HG03354 (cell line): Measurements from ENCODE around the gene SLC17A5.

Experiments
- ATAC-seq: cut with Tn5 transposase; IDR thresholded peaks from one replicate; pipeline ENCODE4 v1.9.1; 2021; ENCODE audit warnings: mild to moderate bottlenecking; ENCODE audit not compliant: unreplicated experiment, poor library complexity, severe bottlenecking

SLC17A5 gene

DNA sequence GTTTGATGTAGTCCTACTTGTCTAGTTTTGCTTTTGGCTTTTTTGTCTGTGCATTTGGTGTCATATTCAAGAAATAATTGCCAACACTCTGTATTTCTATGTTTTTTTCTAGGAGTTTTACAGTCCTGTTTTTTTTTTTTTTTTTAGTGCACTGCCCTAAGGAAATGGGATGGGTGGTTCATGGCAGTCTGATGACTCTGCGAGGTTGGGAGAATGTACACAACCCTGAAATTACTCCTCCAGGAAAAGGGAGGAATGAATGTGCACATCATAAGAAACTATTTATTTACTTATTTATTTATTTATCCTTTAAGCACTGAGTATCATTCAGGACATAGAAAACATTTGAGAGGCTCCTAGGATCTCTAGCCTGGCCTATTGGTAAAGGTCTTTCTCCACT lies 15.2 kb upstream of the SLC17A5 start:
- ATAC-seq = no peak

DNA sequence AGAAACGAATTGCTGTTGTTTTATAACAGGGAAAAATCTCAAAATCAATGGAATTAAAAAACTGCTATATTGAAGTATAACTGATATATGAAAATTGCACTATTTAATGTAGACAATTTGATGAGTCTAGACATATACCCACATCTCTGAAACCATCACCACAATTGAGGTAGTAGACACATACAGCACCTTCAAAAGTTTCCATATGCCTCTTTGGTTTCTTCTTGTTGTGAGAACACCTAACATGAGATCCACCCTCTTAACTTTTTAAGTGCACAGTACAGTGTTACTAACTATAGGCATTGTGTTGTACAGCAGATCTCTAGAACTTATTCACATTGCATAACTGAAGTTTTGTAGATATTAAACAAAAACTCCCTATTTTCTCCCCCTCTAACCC lies 14.0 kb upstream of the SLC17A5 start:
- ATAC-seq = no peak

DNA sequence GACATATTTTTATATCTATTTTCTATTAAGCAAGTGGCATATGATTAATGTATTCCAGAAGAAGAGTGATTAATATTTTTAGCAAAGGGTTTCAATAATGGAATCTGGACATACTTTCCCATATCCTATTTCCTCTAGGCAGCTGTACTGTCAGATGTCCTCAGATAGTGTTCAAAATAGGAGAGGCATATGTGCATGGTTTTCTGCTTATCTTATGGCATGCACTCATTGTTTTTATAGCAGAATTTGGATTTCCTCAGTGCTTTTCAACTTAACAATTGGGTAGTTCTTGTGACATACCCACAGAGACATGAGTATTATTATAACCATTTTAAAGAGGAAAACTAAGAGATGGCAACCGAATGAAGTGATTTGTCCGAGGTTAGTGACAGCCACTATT lies 12.6 kb upstream of the SLC17A5 start:
- ATAC-seq = no peak

GRCh38 chr6:73665686-73666319 lies 12.0 kb upstream of the SLC17A5 start:
- ATAC-seq = peak; percentile 85

- ATAC-seq = no peak
Observed at GRCh38 chr6:73664701-73665100, 10.9 kb upstream of the SLC17A5 start.

DNA sequence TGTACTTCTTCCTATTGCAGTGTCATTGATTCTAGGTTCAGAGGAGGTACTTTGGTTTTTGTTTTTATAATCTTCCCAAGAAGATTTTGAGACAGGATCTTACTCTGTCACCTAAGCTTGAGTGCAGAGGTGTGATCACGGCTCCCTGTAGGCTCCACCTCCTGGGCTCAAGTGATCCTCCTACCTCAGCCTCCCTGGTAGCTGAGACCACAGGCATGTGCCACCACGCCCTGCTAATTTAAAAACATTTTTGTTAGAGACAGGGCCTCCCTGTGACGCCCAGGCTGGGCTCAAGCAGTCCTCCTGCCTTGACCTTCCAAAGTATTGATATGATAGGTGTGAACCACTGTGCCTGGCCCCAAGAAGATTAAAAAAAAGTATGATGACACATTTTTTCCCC lies 3.4 kb upstream of the SLC17A5 start:
- ATAC-seq = no peak

DNA sequence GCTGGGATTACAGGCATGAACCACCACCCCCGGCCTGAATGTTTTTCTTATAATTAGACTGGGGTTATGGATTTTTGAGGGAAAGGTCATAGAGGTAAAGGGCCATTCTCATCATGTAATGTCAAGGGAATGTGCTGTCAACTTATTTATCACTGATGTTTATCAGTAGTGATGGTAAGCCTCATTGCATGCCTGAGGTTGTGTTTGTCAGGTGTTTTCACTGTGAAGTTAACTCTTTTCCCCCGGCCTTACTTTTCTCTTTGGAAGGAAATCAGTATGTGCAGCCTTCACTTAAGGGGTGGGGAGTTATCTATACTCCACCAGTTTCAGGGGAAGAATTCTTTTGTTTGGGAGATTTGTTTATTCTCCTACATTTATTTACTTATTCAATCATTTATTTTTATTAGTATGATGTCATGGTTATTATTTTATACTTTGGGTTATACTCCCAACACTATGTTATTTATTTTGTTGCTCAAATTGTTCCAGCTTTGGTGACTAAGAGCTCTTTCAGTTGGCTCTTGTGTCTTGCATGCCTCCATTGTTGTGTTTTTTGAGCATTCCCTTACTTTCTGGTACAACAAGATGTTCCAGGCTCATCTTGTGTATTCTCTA lies 2.8 kb upstream of the SLC17A5 start:
- no peak for ATAC-seq

DNA sequence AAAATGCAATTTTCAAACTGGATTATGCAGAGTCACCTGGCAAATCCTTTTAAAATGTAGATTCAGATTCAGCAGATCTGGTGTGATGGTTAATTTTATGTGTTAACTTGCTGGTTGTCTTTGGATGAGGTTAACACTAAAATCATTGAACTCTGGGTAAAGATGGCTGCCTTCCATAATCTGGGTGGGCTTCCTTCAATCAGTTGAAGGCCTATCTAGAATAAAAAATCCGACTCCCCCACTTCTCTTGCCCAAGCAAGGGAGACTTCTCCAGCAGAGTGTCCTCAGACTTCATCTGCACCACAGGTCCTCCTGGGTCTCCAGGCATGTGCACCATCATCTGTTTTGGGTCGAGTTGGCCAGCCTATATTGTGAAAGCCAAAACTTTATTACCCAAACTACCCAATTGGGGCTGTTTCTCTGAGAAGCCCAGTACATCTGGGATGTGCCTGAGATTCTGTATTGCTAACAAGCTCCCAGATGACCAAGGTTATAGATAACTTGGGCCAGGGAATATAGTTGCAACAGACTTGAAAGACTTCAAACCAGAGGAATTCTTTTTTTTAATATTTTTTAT lies 1.6 kb upstream of the SLC17A5 start:
- no peak for ATAC-seq

- ATAC-seq = peak; percentile 43
Observed at GRCh38 chr6:73652637-73653570, 888 bp downstream of the SLC17A5 start.

- ATAC-seq = no peak
Observed at GRCh38 chr6:73649783-73650182, 4.0 kb downstream of the SLC17A5 start.

DNA sequence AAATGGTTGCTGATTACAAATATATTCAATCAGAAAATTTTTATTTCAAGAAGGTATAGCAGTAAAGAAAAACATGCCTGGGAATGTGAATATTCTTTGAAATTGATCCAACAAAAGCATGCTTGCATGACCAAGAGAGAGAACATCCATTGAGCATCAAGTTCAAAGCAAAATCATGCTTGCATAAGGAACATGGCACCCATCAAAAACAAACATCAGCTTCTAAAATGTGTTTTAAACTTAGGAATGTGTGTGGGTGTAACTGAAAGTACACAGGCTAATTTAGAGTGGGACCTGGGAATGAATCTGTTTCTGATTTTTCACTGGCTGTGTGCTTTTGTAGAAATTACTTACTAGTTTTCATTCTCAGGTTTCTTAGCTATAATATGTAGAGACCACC lies 5.6 kb downstream of the SLC17A5 start:
- no peak for ATAC-seq

- peak; percentile 34 for ATAC-seq
Observed at GRCh38 chr6:73644941-73645591, 8.7 kb downstream of the SLC17A5 start.

GRCh38 chr6:73644030-73644429 lies 9.8 kb downstream of the SLC17A5 start:
- no peak for ATAC-seq

- ATAC-seq = no peak
Observed at GRCh38 chr6:73642530-73642929, 11.3 kb downstream of the SLC17A5 start.

DNA sequence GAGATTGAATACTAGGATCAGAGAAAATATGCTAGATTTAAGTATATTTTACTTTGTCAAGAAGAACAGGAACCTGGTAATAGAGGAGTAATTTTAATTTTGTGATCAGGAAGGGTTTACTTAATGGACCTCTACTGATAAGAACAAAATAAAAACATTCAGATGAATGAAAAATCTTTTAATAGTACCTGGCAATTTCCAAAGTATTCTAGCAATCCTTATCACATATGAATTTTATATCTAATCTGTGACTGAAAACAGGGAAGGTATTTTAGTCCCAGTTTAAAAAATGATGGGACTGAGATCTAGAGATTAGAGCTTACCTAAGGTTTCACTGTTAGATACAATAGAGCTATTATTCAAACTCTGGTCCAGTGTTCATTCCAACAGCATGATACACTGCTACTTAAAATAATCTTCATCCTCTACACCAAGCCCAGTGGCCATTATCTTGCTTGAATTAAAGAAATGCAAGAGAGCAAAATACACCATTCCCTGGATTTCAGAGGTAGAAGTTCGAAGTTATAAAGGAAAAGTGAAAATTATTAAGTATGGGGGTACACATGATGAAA lies 13.5 kb downstream of the SLC17A5 start:
- ATAC-seq = no peak

DNA sequence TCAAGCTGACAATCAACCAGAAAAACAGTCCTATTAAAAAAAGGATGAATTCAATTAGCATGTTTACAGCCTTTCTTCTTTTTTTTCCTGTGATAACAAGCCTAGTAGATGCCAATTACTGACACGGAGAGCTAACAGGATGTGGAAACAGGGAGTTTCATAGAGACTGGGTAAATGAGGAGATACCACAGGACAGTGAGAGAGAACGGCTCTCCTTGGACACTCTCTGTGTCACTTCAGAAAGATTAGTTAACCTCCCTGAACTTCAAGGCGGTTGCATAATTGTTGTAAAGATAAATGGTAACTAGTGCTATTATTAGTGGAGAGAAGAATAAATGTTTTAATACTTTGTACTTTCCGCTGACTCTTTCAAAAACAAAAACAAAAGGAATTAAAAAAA lies 14.8 kb downstream of the SLC17A5 start:
- no peak for ATAC-seq

DNA sequence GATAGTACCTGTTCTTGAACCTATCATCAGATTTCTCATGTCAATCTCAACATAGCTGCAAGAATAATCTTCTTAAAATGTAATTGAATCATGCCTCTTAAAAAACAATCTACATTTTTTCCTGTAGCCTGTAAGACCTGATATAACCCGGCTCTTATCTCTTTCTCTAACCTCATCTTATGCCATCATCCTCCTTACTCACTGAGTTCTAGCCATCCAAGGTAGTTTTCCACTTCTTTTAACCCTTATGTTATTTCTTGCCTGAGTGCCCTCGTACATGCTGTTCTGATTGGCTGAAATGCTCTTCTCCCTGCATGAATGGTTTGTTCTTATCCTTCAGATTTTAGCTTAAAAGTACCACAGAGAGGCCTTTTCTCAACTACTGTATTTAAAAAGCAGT lies 16.4 kb downstream of the SLC17A5 start:
- ATAC-seq = no peak

DNA sequence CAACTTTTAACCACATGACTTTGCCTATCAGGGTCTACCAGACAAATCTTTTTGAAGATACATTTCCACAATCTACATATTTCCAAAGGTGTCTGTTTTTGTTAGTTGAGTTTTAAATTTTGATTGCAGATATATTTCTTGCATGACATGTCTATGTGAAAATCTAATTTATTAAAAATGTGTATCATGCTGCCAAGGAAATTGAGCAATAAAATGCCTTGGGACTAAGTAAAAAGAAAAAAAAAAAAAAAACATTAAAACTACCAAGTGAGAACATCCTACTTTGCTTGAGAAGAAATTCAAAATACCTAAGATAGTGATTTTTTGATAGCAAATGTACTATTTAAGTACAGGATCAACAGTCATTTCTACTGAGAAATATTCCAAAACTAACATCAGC lies 17.7 kb downstream of the SLC17A5 start:
- no peak for ATAC-seq

DNA sequence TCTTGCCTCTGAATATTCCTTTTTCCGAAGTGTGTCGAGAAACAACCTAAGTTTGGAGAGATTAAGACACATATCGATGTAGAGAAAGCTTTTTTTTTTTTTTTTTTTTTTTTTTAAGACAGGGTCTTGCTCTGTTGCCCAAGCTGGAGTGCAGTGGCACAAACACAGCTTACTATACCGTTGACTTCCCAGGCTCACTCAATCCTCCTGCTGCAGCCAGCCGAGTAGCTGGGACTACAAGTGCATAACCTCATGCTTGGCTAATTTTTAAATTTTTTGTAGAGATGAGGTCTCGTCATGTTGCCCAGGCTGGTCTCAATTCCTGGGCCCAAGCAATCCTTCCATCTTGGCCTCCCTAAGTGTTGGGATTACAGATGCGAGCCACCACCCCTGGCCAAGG lies 21.4 kb downstream of the SLC17A5 start:
- no peak for ATAC-seq

GRCh38 chr6:73631849-73632248 lies 21.9 kb downstream of the SLC17A5 start:
- no peak for ATAC-seq
